OCI-LY3 (cell line): ENCODE results near the gene ZNF22.

Experiments used
- CTCF ChIP-seq: fragments of 200-600, 300-600 bp; sonication (generic); IDR thresholded peaks from 2 replicates; pipeline ENCODE4 v1.5.1; 2014; ENCODE audit warnings: antibody characterized with exemption, low read length, low read depth
- EZH2phosphoT487 ChIP-seq: fragments of 200-600 bp; shearing (Covaris generic); IDR thresholded peaks from 2 replicates; pipeline ENCODE4 v1.6.1; 2018; ENCODE audit warnings: antibody characterized with exemption, mixed run types, low read depth

DNA sequence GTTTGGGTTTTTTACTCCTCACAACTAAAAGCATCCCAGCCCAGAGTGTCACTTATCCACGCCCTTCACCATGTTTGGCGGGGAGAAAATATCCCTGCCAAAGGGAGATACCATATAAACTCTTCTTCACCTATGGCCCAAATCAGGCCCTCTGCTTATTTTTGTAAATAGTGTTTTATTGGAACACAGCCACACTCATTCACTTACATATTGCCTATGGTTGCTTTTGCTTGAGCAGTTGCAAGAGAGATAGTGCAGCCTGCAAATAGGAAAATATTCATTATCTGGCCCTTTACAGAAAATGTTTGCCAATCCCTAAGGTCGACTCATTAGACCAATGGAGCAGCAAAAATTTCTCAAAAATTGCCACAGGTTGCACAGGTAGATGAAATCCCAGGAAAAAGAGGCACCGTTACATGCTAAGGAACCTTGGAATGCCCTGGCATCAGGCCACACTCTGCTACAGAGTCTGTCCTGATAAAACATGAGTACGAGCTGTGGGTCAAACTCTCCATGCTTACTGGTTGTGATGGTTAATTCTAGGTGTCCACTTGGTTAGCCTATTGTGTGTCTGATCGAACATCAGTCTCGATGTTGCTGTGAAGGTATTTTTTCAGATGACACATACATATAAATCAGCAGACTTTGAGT is 49.0 kb upstream of the ZNF22 start:
- TF ChIP-seq CTCF (no peak), EZH2phosphoT487 (no peak)
